IPS-11a (cell line): ENCODE data around the gene PWP2.
"Not testable (repeated sequence)": the region's sequence is repeated elsewhere in the genome, so short reads cannot be mapped to it uniquely, and the experiment has no call there.

Experiments used
- H3K4me3 ChIP-seq: one replicate; pipeline ENCODE4 v1.5.1; 2013; ENCODE audit warnings: low read depth, low read length, control low read depth

The PWP2 gene

GRCh38 chr21:44082648-44083440 lies 24.4 kb upstream of the PWP2 start:
- no peak overlapping the region for H3K4me3 ChIP-seq

GRCh38 chr21:44083631-44084291 lies 23.4 kb upstream of the PWP2 start:
- no peak overlapping the region for H3K4me3 ChIP-seq

GRCh38 chr21:44084496-44085241 lies 22.5 kb upstream of the PWP2 start:
- H3K4me3 ChIP-seq: no peak overlapping the region

DNA sequence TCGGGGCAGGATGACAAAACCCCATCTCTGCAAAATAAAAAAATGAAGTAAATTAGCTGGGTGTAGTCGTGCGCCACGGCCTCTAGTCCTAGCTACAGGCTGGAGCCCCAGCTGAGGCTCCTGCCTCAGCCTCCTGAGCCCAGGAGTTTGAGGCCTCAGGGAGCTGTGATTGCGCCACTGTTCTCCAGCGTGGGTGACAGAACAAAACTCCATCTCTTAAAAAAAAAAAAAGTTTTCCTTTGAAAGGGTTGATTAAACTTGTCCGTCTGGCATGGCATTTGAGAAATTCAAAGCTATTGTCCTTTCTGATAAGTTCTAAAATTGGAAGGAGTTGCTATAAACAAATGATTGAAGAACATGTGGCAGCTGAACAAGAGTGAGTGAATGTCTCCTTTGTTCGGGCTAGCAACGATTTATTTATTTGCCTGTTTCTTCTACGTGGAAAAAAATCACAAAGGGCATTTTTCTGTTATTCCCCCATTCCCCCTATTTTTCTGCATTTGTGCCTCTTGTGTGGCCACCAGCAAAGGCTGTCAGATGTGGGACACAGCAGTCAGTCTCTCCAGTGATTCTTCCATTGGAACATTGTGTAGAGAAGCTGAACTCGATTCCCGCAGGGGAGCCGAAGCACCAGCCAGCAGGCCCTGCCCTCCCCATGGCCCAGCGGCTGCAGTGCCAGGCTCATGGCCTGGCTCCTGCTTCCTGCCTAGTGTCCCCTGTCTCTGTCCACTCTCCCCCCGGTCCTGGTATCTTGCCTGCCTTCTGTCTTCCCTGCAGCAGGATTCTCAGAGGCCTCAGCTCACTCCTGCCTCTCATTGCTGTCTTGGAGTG lies 21.5 kb upstream of the PWP2 start:
- H3K4me3 ChIP-seq: no peak overlapping the region

- H3K4me3 ChIP-seq: no peak overlapping the region
Measured at GRCh38 chr21:44086636-44087425, 20.4 kb upstream of the PWP2 start.

GRCh38 chr21:44087426-44088400 lies 19.5 kb upstream of the PWP2 start:
- H3K4me3 ChIP-seq: no peak overlapping the region

DNA sequence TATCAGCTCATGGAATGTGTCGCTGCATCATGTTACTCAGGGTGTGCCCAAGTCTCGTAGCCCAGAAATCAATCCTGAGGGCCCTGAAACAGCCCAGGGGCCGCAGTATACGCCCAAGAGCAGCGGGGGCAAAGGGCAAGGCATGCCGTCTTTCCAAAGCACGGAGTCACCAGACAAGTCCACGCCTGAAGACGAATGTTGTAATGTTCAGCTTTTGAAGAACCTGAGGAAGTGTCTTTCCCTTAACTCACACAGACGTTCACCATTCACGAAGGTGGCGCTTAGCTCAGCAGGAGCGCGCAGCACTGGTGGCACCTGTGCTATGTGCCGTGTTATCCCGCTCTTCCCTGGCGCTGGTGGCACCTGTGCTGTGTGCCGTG lies 18.8 kb upstream of the PWP2 start:
- no peak overlapping the region for H3K4me3 ChIP-seq

GRCh38 chr21:44089001-44089911 lies 17.9 kb upstream of the PWP2 start:
- no peak overlapping the region for H3K4me3 ChIP-seq

- no peak overlapping the region for H3K4me3 ChIP-seq
Measured at GRCh38 chr21:44090325-44090724, 16.9 kb upstream of the PWP2 start.

DNA sequence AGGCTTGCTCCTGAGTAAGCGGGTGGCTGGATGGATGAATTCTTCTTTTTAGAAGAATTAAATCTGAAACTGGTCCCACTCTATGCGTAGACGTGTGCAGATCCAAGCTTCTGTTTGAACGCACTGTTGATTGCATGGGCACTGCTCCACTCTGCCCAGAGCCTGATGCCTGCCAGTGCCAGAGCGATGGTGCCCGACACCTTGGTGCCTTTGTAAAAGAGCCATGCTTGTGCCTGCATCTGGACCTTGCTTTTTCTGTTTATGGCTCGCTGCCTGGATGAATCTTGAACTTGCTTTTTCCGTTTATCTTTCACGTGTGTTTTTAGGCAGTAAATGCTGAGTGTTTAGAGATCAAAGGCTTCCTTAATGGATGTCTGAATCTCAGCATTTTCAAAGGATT lies 15.0 kb upstream of the PWP2 start:
- no peak overlapping the region for H3K4me3 ChIP-seq

- no peak overlapping the region for H3K4me3 ChIP-seq
Measured at GRCh38 chr21:44093761-44094160, 13.4 kb upstream of the PWP2 start.

GRCh38 chr21:44094832-44095231 lies 12.4 kb upstream of the PWP2 start:
- no peak overlapping the region for H3K4me3 ChIP-seq

DNA sequence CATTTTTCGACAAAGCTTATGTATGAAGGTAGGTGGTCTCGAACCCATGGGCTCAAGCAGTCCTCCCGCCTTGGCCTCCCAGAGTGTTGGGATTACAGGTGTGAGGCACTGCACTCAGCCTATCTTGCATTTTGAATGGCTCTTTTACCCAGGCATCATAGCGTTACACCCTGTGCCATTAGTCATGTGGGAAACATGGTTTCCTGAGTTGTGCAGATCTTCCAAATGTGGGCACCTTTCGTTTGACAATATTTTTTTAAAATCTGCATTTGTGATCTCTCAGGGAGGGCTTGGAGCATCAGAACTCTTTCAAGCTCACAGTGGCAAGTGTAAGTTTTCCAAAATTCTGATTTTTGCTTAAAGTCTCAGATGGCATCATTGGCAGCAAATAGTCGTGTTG lies 8.7 kb upstream of the PWP2 start:
- not testable (repeated sequence) for H3K4me3 ChIP-seq

DNA sequence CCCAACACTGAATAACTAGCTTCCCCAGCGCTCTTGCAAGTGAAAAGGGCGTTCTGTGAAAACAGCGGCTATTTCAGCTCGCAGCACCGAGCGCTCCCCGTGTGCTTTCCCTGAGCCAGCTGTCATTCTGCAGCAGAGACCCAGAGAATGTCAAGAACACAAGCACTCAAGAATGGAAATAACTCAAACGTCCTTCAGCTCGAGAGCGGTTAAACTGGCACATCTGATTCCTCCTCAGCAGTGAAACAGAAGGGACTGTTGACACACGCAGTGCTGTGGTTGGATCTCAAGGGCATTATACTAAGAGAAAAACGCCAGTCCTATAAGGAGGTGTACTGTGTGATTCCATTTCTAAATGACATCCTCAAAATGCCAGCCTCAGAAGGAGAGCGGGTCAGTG lies 8.2 kb upstream of the PWP2 start:
- H3K4me3 ChIP-seq: not testable (repeated sequence)

- H3K4me3 ChIP-seq: not testable (repeated sequence)
Measured at GRCh38 chr21:44107589-44107988, 390 bp downstream of the PWP2 start.

DNA sequence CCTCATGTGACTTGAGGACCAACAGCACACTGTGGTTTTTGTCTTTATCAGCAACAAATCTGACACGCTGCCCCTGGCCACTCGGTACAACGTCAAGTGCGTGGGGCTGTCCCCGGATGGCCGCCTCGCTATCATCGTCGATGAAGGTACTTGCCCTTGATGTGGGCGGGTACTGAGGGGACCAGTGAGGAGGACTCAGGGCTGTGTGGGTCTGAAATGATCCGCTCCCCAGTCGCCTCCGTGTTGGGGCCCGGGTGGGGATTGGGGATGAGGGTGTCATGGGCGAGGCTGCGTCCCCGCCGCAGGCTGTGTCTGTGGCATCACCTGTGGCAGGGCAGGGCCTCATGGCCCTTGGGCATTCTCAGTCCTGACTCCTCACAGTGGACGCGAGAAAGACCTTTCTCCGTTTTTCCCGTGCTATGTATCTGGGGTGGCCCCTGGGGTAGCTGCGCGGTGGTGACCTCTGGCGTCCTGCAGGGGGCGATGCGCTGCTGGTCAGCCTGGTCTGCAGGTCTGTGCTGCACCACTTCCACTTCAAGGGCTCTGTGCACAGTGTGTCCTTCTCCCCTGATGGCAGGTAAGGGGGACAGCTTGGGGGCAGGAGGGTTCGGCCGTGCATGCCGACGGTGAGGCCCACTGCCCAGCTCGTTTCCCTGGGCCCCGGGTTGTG lies 6.6 kb downstream of the PWP2 start:
- H3K4me3 ChIP-seq: not testable (repeated sequence)

GRCh38 chr21:44122131-44122530 lies 14.9 kb downstream of the PWP2 start:
- H3K4me3 ChIP-seq: not testable (repeated sequence)

GRCh38 chr21:44127827-44128226 lies 20.6 kb downstream of the PWP2 start:
- not testable (repeated sequence) for H3K4me3 ChIP-seq
